IPS-15b (cell line): ENCODE results near the gene CLEC4E.
"Not testable (repeated sequence)": the region's sequence is repeated elsewhere in the genome, so short reads cannot be mapped to it uniquely, and the experiment has no call there.

Experiments used
- H3K27me3 ChIP-seq: one replicate; pipeline ENCODE4 v1.6.1; 2013; ENCODE audit warnings: low read length; ENCODE audit not compliant: control insufficient read depth, insufficient read depth
- H3K36me3 ChIP-seq: one replicate; pipeline ENCODE4 v1.6.1; 2013; ENCODE audit warnings: low read length; ENCODE audit not compliant: control insufficient read depth, insufficient read depth
- H3K4me1 ChIP-seq: one replicate; pipeline ENCODE4 v1.6.1; 2013; ENCODE audit warnings: mild to moderate bottlenecking, low read length; ENCODE audit not compliant: control insufficient read depth, insufficient read depth
- H3K4me3 ChIP-seq: one replicate; pipeline ENCODE4 v1.5.1; 2013; ENCODE audit warnings: low read depth, low read length
- H3K9ac ChIP-seq: one replicate; pipeline ENCODE4 v1.6.1; 2013; ENCODE audit warnings: low read depth, mild to moderate bottlenecking, low read length
- H3K9me3 ChIP-seq: one replicate; pipeline ENCODE4 v1.6.1; 2013; ENCODE audit warnings: mild to moderate bottlenecking, low read length; ENCODE audit not compliant: control insufficient read depth, insufficient read depth

CLEC4E gene

GRCh38 chr12:8496074-8496473, 44.6 kb downstream of the CLEC4E start:
- not testable (repeated sequence) for H3K9me3 ChIP-seq, H3K9ac ChIP-seq, H3K4me3 ChIP-seq, H3K36me3 ChIP-seq, H3K4me1 ChIP-seq, H3K27me3 ChIP-seq

DNA sequence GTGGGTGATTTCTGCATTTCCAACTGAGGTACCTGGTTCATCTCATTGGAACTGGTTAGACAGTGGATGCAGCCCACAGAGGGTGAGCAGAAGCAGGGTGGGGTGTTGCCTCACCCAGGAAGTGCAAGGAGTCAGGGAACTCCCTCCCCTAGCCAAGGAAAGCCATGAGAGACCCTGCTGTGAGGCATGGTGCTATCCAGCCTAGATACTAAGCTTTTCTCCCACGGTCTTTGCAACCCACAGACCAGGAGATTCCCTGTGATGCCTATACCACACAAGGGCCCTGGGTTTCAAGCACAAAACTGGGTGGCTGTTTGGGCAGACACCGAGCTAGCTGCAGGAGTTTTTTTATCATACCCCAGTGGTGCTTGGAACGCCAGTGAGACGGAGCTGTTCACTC, 45.0 kb downstream of the CLEC4E start:
- not testable (repeated sequence) for H3K27me3 ChIP-seq, H3K4me1 ChIP-seq, H3K9ac ChIP-seq, H3K9me3 ChIP-seq, H3K4me3 ChIP-seq, H3K36me3 ChIP-seq

DNA sequence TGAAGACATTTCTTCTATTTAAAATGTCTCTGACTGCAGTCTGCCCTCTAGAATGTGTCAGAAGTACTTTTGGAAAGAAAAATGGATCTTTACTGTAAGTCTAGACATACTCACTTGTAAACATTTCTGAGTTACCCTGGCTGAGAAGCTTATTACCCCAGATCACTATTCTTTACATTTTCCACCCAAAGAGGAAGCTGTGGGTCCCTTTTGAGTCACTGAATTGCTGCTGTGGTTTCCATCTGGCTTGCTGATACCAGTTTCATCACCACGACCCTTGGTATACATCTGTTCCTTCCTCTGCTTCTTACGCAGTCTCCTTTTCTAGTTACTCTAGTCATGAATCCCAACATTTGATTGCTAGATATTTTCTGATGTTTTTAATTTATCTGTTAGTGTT, 47.6 kb downstream of the CLEC4E start:
- H3K36me3 ChIP-seq, result no peaks in the 10 kb centered on the region
- no peaks in the 10 kb centered on the region for H3K27me3 ChIP-seq
- H3K4me3 ChIP-seq, result no peak overlapping the region
- no peaks in the 10 kb centered on the region for H3K4me1 ChIP-seq
- no peak overlapping the region for H3K9ac ChIP-seq
- no peaks in the 10 kb centered on the region for H3K9me3 ChIP-seq

DNA sequence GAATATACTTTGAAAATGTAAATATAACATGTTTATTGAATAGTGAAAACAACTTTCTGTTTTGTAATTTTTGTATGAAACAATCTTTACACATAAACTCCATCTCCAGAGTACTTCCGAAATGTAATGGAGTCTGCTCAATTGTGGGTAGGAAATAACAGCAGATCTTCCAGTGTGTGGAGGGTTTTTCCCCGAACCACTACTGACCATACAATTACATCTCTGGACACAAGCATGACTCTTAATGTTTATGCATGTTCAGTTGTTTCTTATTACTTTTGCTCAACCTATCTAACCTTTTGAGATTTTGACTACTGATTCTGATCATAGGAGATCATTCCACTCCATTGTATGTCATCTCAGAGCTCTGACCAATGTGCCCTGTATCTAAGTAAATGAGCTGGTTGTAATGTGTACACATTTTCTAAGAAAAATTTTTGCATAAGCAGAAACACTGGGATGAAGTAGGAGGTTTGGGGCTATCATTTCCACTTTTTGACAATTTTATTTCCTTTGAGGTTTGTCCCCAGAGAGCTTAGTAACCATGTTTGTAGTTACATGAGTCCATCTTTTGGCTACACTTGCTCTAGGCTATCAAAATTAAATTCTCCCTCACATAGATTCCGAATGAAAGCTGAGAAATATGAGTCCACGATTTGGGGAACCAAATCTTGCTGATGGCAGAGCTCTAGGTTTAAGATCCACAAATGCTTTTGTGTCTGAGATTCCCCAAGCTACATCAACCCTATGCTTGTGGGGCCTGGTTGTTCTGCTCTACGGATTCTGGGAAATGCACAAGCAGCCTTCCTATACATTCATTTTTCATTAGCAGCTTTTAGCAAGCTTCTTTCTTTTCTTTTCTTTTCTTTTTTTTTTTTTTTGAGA, 48.8 kb downstream of the CLEC4E start:
- Histone ChIP-seq H3K9ac (no peak overlapping the region), H3K9me3 (no peaks in the 10 kb centered on the region), H3K36me3 (no peaks in the 10 kb centered on the region), H3K27me3 (no peaks in the 10 kb centered on the region), H3K4me1 (no peaks in the 10 kb centered on the region), H3K4me3 (no peak overlapping the region)
